HCT116 (cell line): ENCODE data around the gene PPP2R3A. TPM values are rescaled to one million over a fixed set of nuclear protein-coding genes. Genes with fewer than 3 reads are reported as not detected.

Experiments
- ATAC-seq: fragments of 200-7000 bp; cut with Tn5 transposase; 2 replicates; pipeline ENCODE4 v1.9.1; 2020; ENCODE audit warnings: mild to moderate bottlenecking, moderate library complexity
- BruUV-seq: library from RNA; stranded (reverse); fragments of 400-500 nt; replicated peaks from 2 replicates; lab custom pipeline; 2021; lab: Mats Ljungman, UMichigan
- CTCF ChIA-PET: fragments of 300-600 bp; sonication (Branson Sonifier 250); formaldehyde crosslinking; loops from one replicate; lab custom pipeline; 2021; ENCODE audit warnings: antibody characterized with exemption; lab: Charles Lee
- POLR2A ChIA-PET: fragments of 300-600, 350-600 bp; sonication (Branson Sonifier 250); formaldehyde crosslinking; loops from one replicate; lab custom pipeline; 2021; ENCODE audit warnings: antibody characterized with exemption; lab: Charles Lee
- RAD21 ChIA-PET, 2 experiments: fragments of 300-600 bp; sonication (Branson Sonifier 250); formaldehyde crosslinking; loops; one replicate each; lab custom pipeline; 2023; ENCODE audit warnings: low total read pairs in 2 of 2; ENCODE audit not compliant: uncharacterized antibody in 2 of 2, unreplicated experiment in 2 of 2, low non-redundant PET in 1 of 2; lab: Charles Lee
- DNase-seq: peaks from one replicate; pipeline ENCODE4 v3.0.0-alpha.2; 2010; ENCODE audit warnings: low read depth, low spot score
- H2AFZ ChIP-seq: fragments of 200-600 bp; shearing (Covaris generic), sonication (generic); 2 replicates; pipeline ENCODE4 v1.6.1; 2017; ENCODE audit warnings: low read depth, mixed run types, mixed read lengths, antibody characterized with exemption, low read length; ENCODE audit not compliant: poor library complexity, severe bottlenecking
- H3K27ac ChIP-seq: 2 replicates; pipeline ENCODE4 v1.5.1; 2012; ENCODE audit warnings: low read depth, low read length
- H3K27me3 ChIP-seq: fragments of 200-600 bp; sonication (generic); 2 replicates; pipeline ENCODE4 v1.6.1; 2016; ENCODE audit warnings: mixed run types, low read length, mixed read lengths; ENCODE audit not compliant: insufficient read depth
- H3K36me3 ChIP-seq, 2 experiments: fragments of 200-500 bp in 1 of 2; fragments of 200-600 bp in 1 of 2; sonication (Bioruptor generic) in 1 of 2; sonication (generic) in 1 of 2; 2 replicates each; pipeline versions ENCODE4 v1.5.1 to v1.6.1; 2014 to 2016; ENCODE audit warnings: low read length in 2 of 2, inconsistent platforms in 1 of 2, mixed read lengths in 1 of 2, mixed run types in 1 of 2; ENCODE audit not compliant: insufficient read depth in 2 of 2, control insufficient read depth in 1 of 2
- H3K4me1 ChIP-seq, 2 experiments: fragments of 200-600 bp in 1 of 2; sonication (generic) in 1 of 2; 2 replicates each; pipeline versions ENCODE4 v1.5.1 to v1.6.1; 2012 to 2017; ENCODE audit warnings: low read length in 2 of 2, inconsistent platforms in 1 of 2, mild to moderate bottlenecking in 1 of 2, mixed read lengths in 1 of 2, mixed run types in 1 of 2, moderate library complexity in 1 of 2; ENCODE audit not compliant: insufficient read depth in 2 of 2, control insufficient read depth in 1 of 2
- H3K4me2 ChIP-seq: fragments of 200-600 bp; sonication (generic); 2 replicates; pipeline ENCODE4 v1.6.1; 2017; ENCODE audit warnings: mixed run types, low read length, mixed read lengths
- H3K4me3 ChIP-seq, 2 experiments: fragments of 200-600 bp in 1 of 2; sonication (generic) in 1 of 2; replicated peaks in 1 of 2; 2 replicates each; pipeline ENCODE4 v1.5.1; 2011 to 2016; ENCODE audit warnings: low read length in 2 of 2, control low read depth in 1 of 2, low read depth in 1 of 2, mild to moderate bottlenecking in 1 of 2, mixed read lengths in 1 of 2, mixed run types in 1 of 2
- H3K79me2 ChIP-seq: fragments of 200-600 bp; sonication (generic); 2 replicates; pipeline ENCODE4 v1.6.1; 2017; ENCODE audit warnings: mild to moderate bottlenecking, mixed run types, low read length, moderate library complexity, mixed read lengths; ENCODE audit not compliant: insufficient read depth
- H3K9ac ChIP-seq: fragments of 200-600 bp; sonication (generic); 2 replicates; pipeline ENCODE4 v1.6.1; 2016; ENCODE audit warnings: low read length, mixed read lengths
- H3K9me2 ChIP-seq: fragments of 200-600 bp; sonication (generic), shearing (Covaris generic); 2 replicates; pipeline ENCODE4 v1.6.1; 2017; ENCODE audit warnings: mixed run types, mild to moderate bottlenecking, moderate library complexity; ENCODE audit not compliant: insufficient read depth
- H3K9me3 ChIP-seq, 2 experiments: fragments of 200-500 bp in 1 of 2; fragments of 200-600 bp in 1 of 2; sonication (Bioruptor generic) in 1 of 2; sonication (generic) in 1 of 2; 2 replicates each; pipeline ENCODE4 v1.6.1; 2014 to 2017; ENCODE audit warnings: low read length in 2 of 2, mixed read lengths in 2 of 2, inconsistent platforms in 1 of 2, low read depth in 1 of 2, mild to moderate bottlenecking in 1 of 2, mixed run types in 1 of 2, moderate library complexity in 1 of 2; ENCODE audit not compliant: control insufficient read depth in 1 of 2, insufficient read depth in 1 of 2
- H4K20me1 ChIP-seq: fragments of 200-600 bp; sonication (generic), shearing (Covaris generic); 2 replicates; pipeline ENCODE4 v1.6.1; 2017; ENCODE audit warnings: mixed run types, mild to moderate bottlenecking, moderate library complexity; ENCODE audit not compliant: insufficient read depth
- ELF1 ChIP-seq: IDR thresholded peaks from 2 replicates; pipeline ENCODE4 v1.6.1; 2012; ENCODE audit warnings: low read depth, borderline replicate concordance
- EZH2 ChIP-seq: fragments of 200-600 bp; sonication (generic); IDR thresholded peaks from 2 replicates; pipeline ENCODE4 v1.6.1; 2017; ENCODE audit warnings: antibody characterized with exemption, mixed run types
- EZH2phosphoT487 ChIP-seq: fragments of 200-600 bp; IDR thresholded peaks from 2 replicates; pipeline ENCODE4 v1.6.1; 2018; ENCODE audit warnings: antibody characterized with exemption, borderline replicate concordance
- FOSL1 ChIP-seq: IDR thresholded peaks from 2 replicates; pipeline ENCODE4 v1.6.1; 2012; ENCODE audit warnings: low read depth
- POLR2A ChIP-seq: IDR thresholded peaks from 2 replicates; pipeline ENCODE4 v1.7.0; 2011; ENCODE audit warnings: borderline replicate concordance; ENCODE audit not compliant: insufficient read depth, insufficient read length; ENCODE audit errors: extremely low read depth
- SIN3A ChIP-seq: IDR thresholded peaks from 2 replicates; pipeline ENCODE4 v1.6.1; 2012; ENCODE audit warnings: low read depth
- SP1 ChIP-seq: IDR thresholded peaks from 2 replicates; pipeline ENCODE4 v1.6.1; 2012; ENCODE audit warnings: low read depth
- TCF7L2 ChIP-seq: IDR thresholded peaks from 2 replicates; pipeline ENCODE4 v1.7.0; 2011; ENCODE audit warnings: borderline replicate concordance, inconsistent platforms; ENCODE audit not compliant: insufficient read depth, insufficient read length; ENCODE audit errors: extremely low read depth
- YY1 ChIP-seq: IDR thresholded peaks from 2 replicates; pipeline ENCODE4 v1.6.1; 2011; ENCODE audit warnings: low read length, low read depth, moderate library complexity, mild to moderate bottlenecking; ENCODE audit not compliant: insufficient replicate concordance; ENCODE audit errors: extremely low read depth
- ZBTB33 ChIP-seq: IDR thresholded peaks from 2 replicates; pipeline ENCODE4 v1.6.1; 2011; ENCODE audit warnings: mild to moderate bottlenecking, low read length, moderate library complexity; ENCODE audit not compliant: insufficient replicate concordance; ENCODE audit errors: extremely low read depth
- ZNF274 ChIP-seq: fragments of 200-500 bp; sonication (Bioruptor generic); IDR thresholded peaks from 2 replicates; pipeline ENCODE4 v1.6.1; 2014; ENCODE audit warnings: mild to moderate bottlenecking, low read depth, low read length, inconsistent platforms
- intact Hi-C: fragments of 100-400 bp; cut with micrococcal nuclease; formaldehyde crosslinking; loops from 2 replicates; pipeline ENCODE4 v1.10.0; 2022
- total RNA-seq: library from RNA; stranded (reverse); gene quantifications from one replicate; pipeline ENCODE4 v1.2.1, GENCODE V29; 2021; ENCODE audit not compliant: unreplicated experiment
- TF ChIP-seq, protein P1 (sequence below): IDR thresholded peaks from 2 replicates; pipeline ENCODE4 v1.6.1; 2012
- TF ChIP-seq, protein P2 (sequence below): IDR thresholded peaks from 2 replicates; pipeline ENCODE4 v1.6.1; 2012; ENCODE audit warnings: low read depth

Gene PPP2R3A
- total RNA-seq, 1 experiment from 2014 or later: 6.1 TPM

GRCh38 chr3:135964160-135964955 is 1.2 kb upstream of the PPP2R3A start:
- no peaks in the 10 kb centered on the region for H3K9me2 ChIP-seq
- H3K4me3 ChIP-seq: no peak overlapping the region; a peak in 1 of 4 replicates
- H2AFZ ChIP-seq: peak overlapping the region; percentile 79
- ATAC-seq (no peak), DNase-seq (no peak)
- no peaks in the 10 kb centered on the region for H4K20me1 ChIP-seq
- no peaks in the 10 kb centered on the region for H3K79me2 ChIP-seq
- no peaks in the 10 kb centered on the region for H3K36me3 ChIP-seq
- ChIA-PET RAD21 (no interaction called here), CTCF (no interaction called here), POLR2A (no interaction called here)
- no peak overlapping the region for H3K9ac ChIP-seq
- intact Hi-C loops: no loop called here
- H3K27me3 ChIP-seq: no peaks in the 10 kb centered on the region
- H3K4me2 ChIP-seq: peak overlapping the region; percentile 91
- H3K4me1 ChIP-seq: peaks cover 10 to 12% of the 10 kb centered on the region in 2 experiments; a peak in 3 of 4 replicates
- no peaks in the 10 kb centered on the region for H3K9me3 ChIP-seq
- H3K27ac ChIP-seq: no peak overlapping the region
- TF ChIP-seq EZH2 (no peak), TCF7L2 (no peak), POLR2A (no peak), ZNF274 (no peak), ELF1 (no peak), FOSL1 (no peak), YY1 (no peak), EZH2phosphoT487 (no peak), ZBTB33 (no peak), SIN3A (no peak), SP1 (no peak)
- TF ChIP-seq, protein P1, sequence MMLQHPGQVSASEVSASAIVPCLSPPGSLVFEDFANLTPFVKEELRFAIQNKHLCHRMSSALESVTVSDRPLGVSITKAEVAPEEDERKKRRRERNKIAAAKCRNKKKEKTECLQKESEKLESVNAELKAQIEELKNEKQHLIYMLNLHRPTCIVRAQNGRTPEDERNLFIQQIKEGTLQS: no peak
- TF ChIP-seq, protein P2, sequence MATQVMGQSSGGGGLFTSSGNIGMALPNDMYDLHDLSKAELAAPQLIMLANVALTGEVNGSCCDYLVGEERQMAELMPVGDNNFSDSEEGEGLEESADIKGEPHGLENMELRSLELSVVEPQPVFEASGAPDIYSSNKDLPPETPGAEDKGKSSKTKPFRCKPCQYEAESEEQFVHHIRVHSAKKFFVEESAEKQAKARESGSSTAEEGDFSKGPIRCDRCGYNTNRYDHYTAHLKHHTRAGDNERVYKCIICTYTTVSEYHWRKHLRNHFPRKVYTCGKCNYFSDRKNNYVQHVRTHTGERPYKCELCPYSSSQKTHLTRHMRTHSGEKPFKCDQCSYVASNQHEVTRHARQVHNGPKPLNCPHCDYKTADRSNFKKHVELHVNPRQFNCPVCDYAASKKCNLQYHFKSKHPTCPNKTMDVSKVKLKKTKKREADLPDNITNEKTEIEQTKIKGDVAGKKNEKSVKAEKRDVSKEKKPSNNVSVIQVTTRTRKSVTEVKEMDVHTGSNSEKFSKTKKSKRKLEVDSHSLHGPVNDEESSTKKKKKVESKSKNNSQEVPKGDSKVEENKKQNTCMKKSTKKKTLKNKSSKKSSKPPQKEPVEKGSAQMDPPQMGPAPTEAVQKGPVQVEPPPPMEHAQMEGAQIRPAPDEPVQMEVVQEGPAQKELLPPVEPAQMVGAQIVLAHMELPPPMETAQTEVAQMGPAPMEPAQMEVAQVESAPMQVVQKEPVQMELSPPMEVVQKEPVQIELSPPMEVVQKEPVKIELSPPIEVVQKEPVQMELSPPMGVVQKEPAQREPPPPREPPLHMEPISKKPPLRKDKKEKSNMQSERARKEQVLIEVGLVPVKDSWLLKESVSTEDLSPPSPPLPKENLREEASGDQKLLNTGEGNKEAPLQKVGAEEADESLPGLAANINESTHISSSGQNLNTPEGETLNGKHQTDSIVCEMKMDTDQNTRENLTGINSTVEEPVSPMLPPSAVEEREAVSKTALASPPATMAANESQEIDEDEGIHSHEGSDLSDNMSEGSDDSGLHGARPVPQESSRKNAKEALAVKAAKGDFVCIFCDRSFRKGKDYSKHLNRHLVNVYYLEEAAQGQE: no peak
- no TSS peak for BruUV-seq
